CD14-positive monocyte (primary cell): ENCODE results near the gene SPTBN1. TPM values are rescaled to one million over a fixed set of nuclear protein-coding genes. Genes with fewer than 3 reads are reported as not detected.
A peak's percentile ranks its signal among the peaks of the same experiment; 100 is the strongest.

Experiments used
- DNase-seq, 3 donors: peaks; one replicate each; pipeline ENCODE4 v3.0.0-alpha.2; 2011 to 2022
- H2AFZ ChIP-seq: 2 replicates; pipeline ENCODE4 v1.6.0; 2012; ENCODE audit warnings: mild to moderate bottlenecking, low read depth, low read length, inconsistent platforms; ENCODE audit not compliant: insufficient read depth, poor library complexity, severe bottlenecking
- H3K27ac ChIP-seq, 2 donors: 1 replicate in 1 of 2; 2 replicates in 1 of 2; pipeline ENCODE4 v1.5.1; 2012 to 2013; ENCODE audit warnings: low read length in 2 of 2, control low read depth in 1 of 2, inconsistent platforms in 1 of 2, low read depth in 1 of 2, mild to moderate bottlenecking in 1 of 2
- H3K27me3 ChIP-seq, 2 donors: one replicate each; pipeline versions ENCODE4 v1.6.0 to v1.6.1; 2011 to 2013; ENCODE audit warnings: low read length in 2 of 2; ENCODE audit not compliant: control insufficient read depth in 2 of 2, insufficient read depth in 2 of 2
- H3K36me3 ChIP-seq, 2 donors: replicated peaks in 1 of 2; 1 replicate in 1 of 2; 2 replicates in 1 of 2; pipeline versions ENCODE4 v1.5.1 to v1.6.1; 2012 to 2013; ENCODE audit warnings: low read length in 2 of 2, control low read depth in 1 of 2, inconsistent platforms in 1 of 2, mild to moderate bottlenecking in 1 of 2; ENCODE audit not compliant: insufficient read depth in 2 of 2, control insufficient read depth in 1 of 2
- H3K4me1 ChIP-seq, 2 donors: 1 replicate in 1 of 2; 2 replicates in 1 of 2; pipeline versions ENCODE4 v1.5.1 to v1.6.1; 2012 to 2013; ENCODE audit warnings: low read length in 2 of 2, control low read depth in 1 of 2, inconsistent platforms in 1 of 2, mild to moderate bottlenecking in 1 of 2, moderate library complexity in 1 of 2; ENCODE audit not compliant: insufficient read depth in 2 of 2, control insufficient read depth in 1 of 2
- H3K4me2 ChIP-seq: replicated peaks from 2 replicates; pipeline ENCODE3; 2012; ENCODE audit warnings: low read length, moderate library complexity, mild to moderate bottlenecking; ENCODE audit not compliant: poor library complexity, severe bottlenecking; ENCODE audit errors: extremely low read depth
- H3K4me3 ChIP-seq, 3 experiments: fragments of 200-600 bp in 1 of 3; sonication (generic) in 1 of 3; replicated peaks in 1 of 3; 1 replicate in 2 of 3; 2 replicates in 1 of 3; pipeline ENCODE4 v1.5.1; 2011 to 2013; ENCODE audit warnings: low read length in 3 of 3, mild to moderate bottlenecking in 3 of 3, control low read depth in 2 of 3, low read depth in 2 of 3, inconsistent platforms in 1 of 3, moderate library complexity in 1 of 3
- H3K79me2 ChIP-seq: 2 replicates; pipeline ENCODE4 v1.6.0; 2012; ENCODE audit warnings: mild to moderate bottlenecking, control low read depth, inconsistent platforms, low read length, moderate library complexity; ENCODE audit not compliant: insufficient read depth
- H3K9ac ChIP-seq: 2 replicates; pipeline ENCODE4 v1.6.0; 2017; ENCODE audit warnings: low read length, mild to moderate bottlenecking; ENCODE audit not compliant: insufficient read depth, poor library complexity, severe bottlenecking
- H3K9me3 ChIP-seq, 2 donors: replicated peaks in 1 of 2; 1 replicate in 1 of 2; 2 replicates in 1 of 2; pipeline versions ENCODE4 v1.5.1 to v1.6.1; 2012 to 2013; ENCODE audit warnings: low read length in 2 of 2, control low read depth in 1 of 2; ENCODE audit not compliant: control insufficient read depth in 1 of 2, insufficient read depth in 1 of 2
- H4K20me1 ChIP-seq: 2 replicates; pipeline ENCODE4 v1.6.0; 2012; ENCODE audit warnings: mild to moderate bottlenecking, low read length, control low read depth, moderate library complexity; ENCODE audit not compliant: insufficient read depth
- H3K27ac Mint-ChIP-seq, 7 donors: one replicate each; pipeline ENCODE4 v1.8.0; 2020; ENCODE audit warnings: mild to moderate bottlenecking in 7 of 7, mixed read lengths in 7 of 7, moderate library complexity in 6 of 7, inconsistent platforms in 2 of 7
- H3K27me3 Mint-ChIP-seq, 3 donors: one replicate each; pipeline ENCODE4 v1.8.0; 2021 to 2022; ENCODE audit warnings: low read depth in 3 of 3, mild to moderate bottlenecking in 3 of 3, mixed read lengths in 3 of 3, moderate library complexity in 3 of 3, inconsistent platforms in 1 of 3
- H3K36me3 Mint-ChIP-seq, 2 donors: one replicate each; pipeline ENCODE4 v1.8.0; 2020; ENCODE audit warnings: mixed read lengths in 2 of 2, inconsistent platforms in 1 of 2, mild to moderate bottlenecking in 1 of 2
- H3K4me1 Mint-ChIP-seq: one replicate; pipeline ENCODE4 v1.8.0; 2020; ENCODE audit warnings: mild to moderate bottlenecking, mixed read lengths
- H3K4me3 Mint-ChIP-seq, 2 donors: one replicate each; pipeline ENCODE4 v1.8.0; 2020; ENCODE audit warnings: mild to moderate bottlenecking in 2 of 2, mixed read lengths in 2 of 2, moderate library complexity in 1 of 2
- H3K9me3 Mint-ChIP-seq, 7 donors: one replicate each; pipeline ENCODE4 v1.8.0; 2020 to 2022; ENCODE audit warnings: mixed read lengths in 7 of 7, mild to moderate bottlenecking in 6 of 7, moderate library complexity in 6 of 7, inconsistent platforms in 2 of 7
- WGBS: methylation state at CpG from one replicate; pipeline ENCODE4 v1.1.5; 2013; ENCODE audit warnings: missing lambda C conversion rate; ENCODE audit not compliant: insufficient coverage; 5-methylcytosine and 5-hydroxymethylcytosine counted together
- intact Hi-C, 2 donors: fragments of 100-400 bp; cut with micrococcal nuclease; formaldehyde crosslinking; loops; one replicate each; pipeline versions ENCODE4 v1.15.0 to v1.15.1; 2023
- polyA plus RNA-seq, 3 donors: library from polyadenylated mRNA; depleted of rRNA in 1 of 3; unstranded in 2 of 3; stranded (reverse) in 1 of 3; fragments of 300-500 nt in 2 of 3; fragments of >200 nt in 1 of 3; fragmentation: Illumina TruSeq in 2 of 3; gene quantifications; 1 replicate in 2 of 3; 2 replicates in 1 of 3; pipeline ENCODE4 v1.2.3, GENCODE V29; 2012 to 2021
- TF ChIP-seq, protein P1 (sequence below): fragments of 200-600 bp; IDR thresholded peaks from one replicate; pipeline ENCODE4 v1.8.0; 2022; ENCODE audit warnings: antibody characterized with exemption, mild to moderate bottlenecking

SPTBN1 gene
- polyA plus RNA-seq, 3 donors, result 0.79 to 2.8 (median 1.7) TPM

GRCh38 chr2:54619660-54620231 lies 163.6 kb downstream of the SPTBN1 start:
- Mint-ChIP-seq H3K4me1 (peaks cover 2% of the 10 kb centered on the region), H3K27me3 (no peaks in the 10 kb centered on the region), H3K36me3 (peaks cover 79 to 85% of the 10 kb centered on the region in 2 donors), H3K27ac (peak overlapping the region in 1 of 7 donors; percentile 2), H3K9me3 (no peaks in the 10 kb centered on the region), H3K4me3 (no peak overlapping the region)
- H3K9me3 ChIP-seq, result no peaks in the 10 kb centered on the region
- WGBS, result 100% methylated on average over 3 of the region's 9 CpGs
- intact Hi-C loops, result no loop called here
- no peaks in the 10 kb centered on the region for H3K4me1 ChIP-seq
- no peak overlapping the region for H2AFZ ChIP-seq
- no peak overlapping the region for H3K27ac ChIP-seq
- H3K9ac ChIP-seq, result no peak overlapping the region
- no peak overlapping the region for H3K4me3 ChIP-seq
- DNase-seq, result no peak
- no peak overlapping the region for H3K4me2 ChIP-seq
- H3K36me3 ChIP-seq, result peaks cover 41 to 97% of the 10 kb centered on the region in 2 donors
- no peaks in the 10 kb centered on the region for H3K27me3 ChIP-seq
- H4K20me1 ChIP-seq, result no peaks in the 10 kb centered on the region
- no peaks in the 10 kb centered on the region for H3K79me2 ChIP-seq
- TF ChIP-seq, protein P1, sequence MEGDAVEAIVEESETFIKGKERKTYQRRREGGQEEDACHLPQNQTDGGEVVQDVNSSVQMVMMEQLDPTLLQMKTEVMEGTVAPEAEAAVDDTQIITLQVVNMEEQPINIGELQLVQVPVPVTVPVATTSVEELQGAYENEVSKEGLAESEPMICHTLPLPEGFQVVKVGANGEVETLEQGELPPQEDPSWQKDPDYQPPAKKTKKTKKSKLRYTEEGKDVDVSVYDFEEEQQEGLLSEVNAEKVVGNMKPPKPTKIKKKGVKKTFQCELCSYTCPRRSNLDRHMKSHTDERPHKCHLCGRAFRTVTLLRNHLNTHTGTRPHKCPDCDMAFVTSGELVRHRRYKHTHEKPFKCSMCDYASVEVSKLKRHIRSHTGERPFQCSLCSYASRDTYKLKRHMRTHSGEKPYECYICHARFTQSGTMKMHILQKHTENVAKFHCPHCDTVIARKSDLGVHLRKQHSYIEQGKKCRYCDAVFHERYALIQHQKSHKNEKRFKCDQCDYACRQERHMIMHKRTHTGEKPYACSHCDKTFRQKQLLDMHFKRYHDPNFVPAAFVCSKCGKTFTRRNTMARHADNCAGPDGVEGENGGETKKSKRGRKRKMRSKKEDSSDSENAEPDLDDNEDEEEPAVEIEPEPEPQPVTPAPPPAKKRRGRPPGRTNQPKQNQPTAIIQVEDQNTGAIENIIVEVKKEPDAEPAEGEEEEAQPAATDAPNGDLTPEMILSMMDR, result no peak

- Histone ChIP-seq H3K27ac (no peak overlapping the region), H4K20me1 (no peaks in the 10 kb centered on the region), H3K4me1 (no peaks in the 10 kb centered on the region), H3K9me3 (no peaks in the 10 kb centered on the region), H3K4me2 (no peak overlapping the region), H3K79me2 (no peaks in the 10 kb centered on the region), H3K36me3 (peaks cover 45 to 100% of the 10 kb centered on the region in 2 donors), H2AFZ (no peak overlapping the region), H3K4me3 (no peak overlapping the region), H3K9ac (no peak overlapping the region), H3K27me3 (no peaks in the 10 kb centered on the region)
- 100% methylated on average over 4 of the region's 5 CpGs for WGBS
- no peak overlapping the region for H3K27ac Mint-ChIP-seq
- TF ChIP-seq, protein P1, result no peak
- peaks cover 2% of the 10 kb centered on the region for H3K4me1 Mint-ChIP-seq
- H3K36me3 Mint-ChIP-seq, result peaks cover 80 to 88% of the 10 kb centered on the region in 2 donors
- intact Hi-C loops, result no loop called here
- no peaks in the 10 kb centered on the region for H3K27me3 Mint-ChIP-seq
- no peak for DNase-seq
- no peak overlapping the region for H3K4me3 Mint-ChIP-seq
- no peaks in the 10 kb centered on the region for H3K9me3 Mint-ChIP-seq
Measured at GRCh38 chr2:54620948-54621347, 164.8 kb downstream of the SPTBN1 start.
